ENCODE results near the gene BCDIN3D. TPM values are rescaled to one million over a fixed set of nuclear protein-coding genes. Genes with fewer than 3 reads are reported as not detected.

Gene BCDIN3D
- total and polyA plus RNA-seq, 9 of the 15 experiments (the other 6 are each of a cell fraction or from before 2014, with no cell fraction given), result 3.7 to 6.9 (median 5.6) TPM

DNA sequence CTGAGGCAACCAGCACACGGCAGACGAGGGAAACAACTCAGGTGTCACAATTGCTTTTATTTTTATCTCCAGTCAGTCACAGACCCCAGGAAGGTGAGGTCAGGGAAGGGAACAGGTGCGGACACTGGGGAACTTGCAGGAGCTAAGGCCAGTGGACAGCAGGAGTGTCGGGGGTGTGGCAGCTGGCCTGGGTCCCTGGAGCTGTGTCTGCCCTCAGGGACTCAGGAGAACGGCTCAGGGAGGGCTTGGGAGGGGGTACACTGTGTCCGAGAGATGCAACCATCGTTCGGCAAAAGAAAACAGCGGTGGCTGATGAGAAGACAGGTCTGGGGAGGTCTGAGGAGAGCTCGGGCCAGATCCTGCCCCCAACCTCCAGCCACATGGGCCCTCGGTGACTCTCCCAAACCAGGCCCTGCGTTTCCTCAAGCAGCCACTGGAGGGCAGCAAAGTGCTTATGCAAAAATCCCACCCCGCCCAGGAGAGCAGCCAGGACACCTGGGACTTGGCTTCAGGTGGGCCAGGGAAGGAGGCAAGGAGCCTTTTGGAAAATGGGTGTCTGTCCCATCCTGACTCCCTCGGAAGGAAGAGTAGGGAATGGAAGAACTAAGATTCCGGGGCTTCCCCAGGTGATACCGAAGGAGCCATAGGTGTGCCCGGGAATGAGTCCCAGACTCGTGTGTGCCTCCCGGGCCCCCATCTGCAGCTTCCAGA, 24.1 kb upstream of the BCDIN3D start (continued):
- TF ChIP-seq MAZ (CRISPR knock-in tag; conservative IDR thresholded peaks at IDR 0.05 in 1 of 2, IDR thresholded peaks at IDR 0.05 in 1 of 2) (peak; percentile 60 to 78), SMARCE1 (IDR thresholded peaks at IDR 0.05) (no peak), ZNF347 (CRISPR knock-in tag; IDR thresholded peaks at IDR 0.05; ENCODE audit: low read depth) (no peak), NCOA4 (IDR thresholded peaks at IDR 0.05; ENCODE audit: partially characterized antibody) (no peak), ZKSCAN3 (CRISPR knock-in tag; IDR thresholded peaks at IDR 0.05) (no peak), KLF16 (IDR thresholded peaks at IDR 0.05) (peak; percentile 51; the same call in 1 of the 2 replicates), KAT2B (IDR thresholded peaks at IDR 0.05; ENCODE audit: low read depth, low read length) (no peak), ZNF699 (CRISPR knock-in tag; IDR thresholded peaks at IDR 0.05; ENCODE audit: insufficient replicate concordance) (no peak), RBM25 (IDR thresholded peaks at IDR 0.05; ENCODE audit: low read depth, low read length, severe bottlenecking) (no peak), EZH2 (IDR thresholded peaks at IDR 0.05; ENCODE audit: borderline replicate concordance, low read depth, low read length) (no peak), SNIP1 (IDR thresholded peaks at IDR 0.05; ENCODE audit: low read depth) (no peak), POLR2B (IDR thresholded peaks at IDR 0.05; ENCODE audit: low read depth, partially characterized antibody) (no peak), PKNOX1 (IDR thresholded peaks at IDR 0.05) (no peak)
- TF ChIP-seq, protein P1, sequence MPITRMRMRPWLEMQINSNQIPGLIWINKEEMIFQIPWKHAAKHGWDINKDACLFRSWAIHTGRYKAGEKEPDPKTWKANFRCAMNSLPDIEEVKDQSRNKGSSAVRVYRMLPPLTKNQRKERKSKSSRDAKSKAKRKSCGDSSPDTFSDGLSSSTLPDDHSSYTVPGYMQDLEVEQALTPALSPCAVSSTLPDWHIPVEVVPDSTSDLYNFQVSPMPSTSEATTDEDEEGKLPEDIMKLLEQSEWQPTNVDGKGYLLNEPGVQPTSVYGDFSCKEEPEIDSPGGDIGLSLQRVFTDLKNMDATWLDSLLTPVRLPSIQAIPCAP (CRISPR knock-in tag; IDR thresholded peaks at IDR 0.05; ENCODE audit: borderline replicate concordance), result no peak
- TF ChIP-seq, protein P2, sequence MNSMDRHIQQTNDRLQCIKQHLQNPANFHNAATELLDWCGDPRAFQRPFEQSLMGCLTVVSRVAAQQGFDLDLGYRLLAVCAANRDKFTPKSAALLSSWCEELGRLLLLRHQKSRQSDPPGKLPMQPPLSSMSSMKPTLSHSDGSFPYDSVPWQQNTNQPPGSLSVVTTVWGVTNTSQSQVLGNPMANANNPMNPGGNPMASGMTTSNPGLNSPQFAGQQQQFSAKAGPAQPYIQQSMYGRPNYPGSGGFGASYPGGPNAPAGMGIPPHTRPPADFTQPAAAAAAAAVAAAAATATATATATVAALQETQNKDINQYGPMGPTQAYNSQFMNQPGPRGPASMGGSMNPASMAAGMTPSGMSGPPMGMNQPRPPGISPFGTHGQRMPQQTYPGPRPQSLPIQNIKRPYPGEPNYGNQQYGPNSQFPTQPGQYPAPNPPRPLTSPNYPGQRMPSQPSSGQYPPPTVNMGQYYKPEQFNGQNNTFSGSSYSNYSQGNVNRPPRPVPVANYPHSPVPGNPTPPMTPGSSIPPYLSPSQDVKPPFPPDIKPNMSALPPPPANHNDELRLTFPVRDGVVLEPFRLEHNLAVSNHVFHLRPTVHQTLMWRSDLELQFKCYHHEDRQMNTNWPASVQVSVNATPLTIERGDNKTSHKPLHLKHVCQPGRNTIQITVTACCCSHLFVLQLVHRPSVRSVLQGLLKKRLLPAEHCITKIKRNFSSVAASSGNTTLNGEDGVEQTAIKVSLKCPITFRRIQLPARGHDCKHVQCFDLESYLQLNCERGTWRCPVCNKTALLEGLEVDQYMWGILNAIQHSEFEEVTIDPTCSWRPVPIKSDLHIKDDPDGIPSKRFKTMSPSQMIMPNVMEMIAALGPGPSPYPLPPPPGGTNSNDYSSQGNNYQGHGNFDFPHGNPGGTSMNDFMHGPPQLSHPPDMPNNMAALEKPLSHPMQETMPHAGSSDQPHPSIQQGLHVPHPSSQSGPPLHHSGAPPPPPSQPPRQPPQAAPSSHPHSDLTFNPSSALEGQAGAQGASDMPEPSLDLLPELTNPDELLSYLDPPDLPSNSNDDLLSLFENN (IDR thresholded peaks at IDR 0.05; ENCODE audit: low read depth in 2 of 2, low read length in 2 of 2), result no peak
